Activated T-cell treated with anti-CD3 and anti-CD28 coated beads, Interleukin-2, amount 50 U/mL, for 72 hours (primary cell): ENCODE results near the gene JPT1. TPM values are rescaled to one million over a fixed set of nuclear protein-coding genes. Genes with fewer than 3 reads are reported as not detected.
"Not testable (repeated sequence)": the region's sequence is repeated elsewhere in the genome, so short reads cannot be mapped to it uniquely, and the experiment has no call there.

Experiments used
- ATAC-seq, 2 donors: fragments of 150-1000 bp; cut with Tn5 transposase; replicated peaks in 1 of 2; 2 replicates each; pipeline ENCODE4 v1.10.0; 2021; ENCODE audit warnings: moderate library complexity in 2 of 2, mild to moderate bottlenecking in 1 of 2
- DNase-seq, 2 donors: peaks; one replicate each; pipeline ENCODE4 v3.0.0; 2021 to 2022; ENCODE audit warnings: mixed read lengths in 1 of 2
- H3K27ac Mint-ChIP-seq: one replicate; pipeline ENCODE4 v1.8.0; 2022; ENCODE audit warnings: mild to moderate bottlenecking, moderate library complexity, mixed read lengths
- H3K27me3 Mint-ChIP-seq: one replicate; pipeline ENCODE4 v1.8.0; 2022; ENCODE audit warnings: low read depth, mixed read lengths
- H3K36me3 Mint-ChIP-seq, 2 donors: one replicate each; pipeline ENCODE4 v1.8.0; 2022; ENCODE audit warnings: mixed read lengths in 2 of 2, mild to moderate bottlenecking in 1 of 2; ENCODE audit not compliant: insufficient read depth in 2 of 2
- H3K4me1 Mint-ChIP-seq: one replicate; pipeline ENCODE4 v1.8.0; 2022; ENCODE audit warnings: low read depth, mixed read lengths
- H3K4me3 Mint-ChIP-seq, 2 donors: one replicate each; pipeline ENCODE4 v1.8.0; 2022; ENCODE audit warnings: mild to moderate bottlenecking in 2 of 2, mixed read lengths in 2 of 2, moderate library complexity in 2 of 2
- H3K9me3 Mint-ChIP-seq, 2 donors: one replicate each; pipeline ENCODE4 v1.8.0; 2022; ENCODE audit warnings: mixed read lengths in 2 of 2
- total RNA-seq, 2 donors: library from RNA; stranded (reverse); gene quantifications; one replicate each; pipeline ENCODE4 v1.2.3, GENCODE V29; 2022

The JPT1 gene
- total RNA-seq, 2 donors from 2014 or later: 162 to 188 TPM

GRCh38 chr17:75131278-75132017, 22.9 kb downstream of the JPT1 start, which contains the start of gene NT5C:
TSS of gene NT5C (minus strand) at chr17:75131742. CDS start at chr17:75131707, 35 bp downstream.
- Mint-ChIP-seq H3K4me3 (peak within 1 kb of the TSS; percentile 91 to 93), H3K27ac (peak within 1 kb of the TSS; percentile 93), H3K36me3 (peaks cover 0 to 5% of the 10 kb centered on the region in 2 donors), H3K9me3 (no peaks in the 10 kb centered on the region), H3K4me1 (peaks cover 26% of the 10 kb centered on the region), H3K27me3 (no peaks in the 10 kb centered on the region)
- peak; percentile 86 to 87 for DNase-seq
- peak; percentile 91 to 94 for ATAC-seq

DNA sequence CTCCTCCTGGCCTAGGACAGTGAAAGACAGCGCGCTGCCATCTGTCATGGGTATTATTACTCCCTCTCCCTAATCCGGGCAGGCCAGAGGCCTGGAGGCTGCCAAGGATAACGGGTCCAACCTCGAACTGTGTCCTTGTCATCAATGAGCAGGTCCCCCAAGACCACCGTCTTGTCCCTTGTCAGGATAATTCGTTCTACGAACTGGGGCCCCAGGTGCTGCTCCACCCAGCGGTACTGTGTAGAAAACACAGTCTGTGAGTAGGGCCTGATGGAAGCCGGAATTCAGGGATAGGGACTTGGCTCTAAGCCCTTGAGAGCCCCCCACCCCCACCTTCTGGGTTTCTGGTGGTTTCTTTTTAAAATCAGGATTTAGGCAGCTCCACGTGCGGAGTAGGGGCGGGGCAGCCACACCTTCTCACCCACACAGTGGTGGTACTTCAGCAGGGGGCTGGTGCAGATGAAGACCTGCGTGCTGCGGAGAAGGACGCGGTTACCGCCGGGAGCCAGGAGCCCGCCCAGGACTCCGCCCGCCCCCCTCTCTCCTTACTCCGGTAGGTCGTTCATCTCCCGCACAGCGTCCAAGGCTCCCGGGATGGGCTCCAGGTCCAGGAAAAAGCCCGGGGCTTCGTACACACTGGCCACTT, 23.6 kb downstream of the JPT1 start:
- Mint-ChIP-seq H3K4me1 (peaks cover 33% of the 10 kb centered on the region), H3K27me3 (no peaks in the 10 kb centered on the region), H3K36me3 (peaks cover 0 to 4% of the 10 kb centered on the region in 2 donors), H3K27ac (peak overlapping the region; percentile 93), H3K9me3 (no peaks in the 10 kb centered on the region), H3K4me3 (peak overlapping the region; percentile 91 to 93)
- DNase-seq: peak; percentile 38 to 57
- ATAC-seq: peak; percentile 50 to 55

- H3K9me3 Mint-ChIP-seq: no peaks in the 10 kb centered on the region
- H3K27ac Mint-ChIP-seq: peak overlapping the region; percentile 93
- H3K4me3 Mint-ChIP-seq: peak overlapping the region; percentile 91 to 93
- no peak for ATAC-seq
- peaks cover 0 to 4% of the 10 kb centered on the region in 2 donors for H3K36me3 Mint-ChIP-seq
- H3K27me3 Mint-ChIP-seq: no peaks in the 10 kb centered on the region
- H3K4me1 Mint-ChIP-seq: peaks cover 39% of the 10 kb centered on the region
- DNase-seq: no peak
These were observed 24.2 kb downstream of the JPT1 start for GRCh38 chr17:75130059-75130631.

GRCh38 chr17:75129576-75129975, 24.7 kb downstream of the JPT1 start:
- peaks cover 45% of the 10 kb centered on the region for H3K4me1 Mint-ChIP-seq
- ATAC-seq (no peak), DNase-seq (no peak)
- H3K36me3 Mint-ChIP-seq: peaks cover 0 to 4% of the 10 kb centered on the region in 2 donors
- H3K4me3 Mint-ChIP-seq: peak overlapping the region; percentile 40 to 91
- no peaks in the 10 kb centered on the region for H3K9me3 Mint-ChIP-seq
- no peak overlapping the region for H3K27ac Mint-ChIP-seq
- H3K27me3 Mint-ChIP-seq: no peaks in the 10 kb centered on the region

DNA sequence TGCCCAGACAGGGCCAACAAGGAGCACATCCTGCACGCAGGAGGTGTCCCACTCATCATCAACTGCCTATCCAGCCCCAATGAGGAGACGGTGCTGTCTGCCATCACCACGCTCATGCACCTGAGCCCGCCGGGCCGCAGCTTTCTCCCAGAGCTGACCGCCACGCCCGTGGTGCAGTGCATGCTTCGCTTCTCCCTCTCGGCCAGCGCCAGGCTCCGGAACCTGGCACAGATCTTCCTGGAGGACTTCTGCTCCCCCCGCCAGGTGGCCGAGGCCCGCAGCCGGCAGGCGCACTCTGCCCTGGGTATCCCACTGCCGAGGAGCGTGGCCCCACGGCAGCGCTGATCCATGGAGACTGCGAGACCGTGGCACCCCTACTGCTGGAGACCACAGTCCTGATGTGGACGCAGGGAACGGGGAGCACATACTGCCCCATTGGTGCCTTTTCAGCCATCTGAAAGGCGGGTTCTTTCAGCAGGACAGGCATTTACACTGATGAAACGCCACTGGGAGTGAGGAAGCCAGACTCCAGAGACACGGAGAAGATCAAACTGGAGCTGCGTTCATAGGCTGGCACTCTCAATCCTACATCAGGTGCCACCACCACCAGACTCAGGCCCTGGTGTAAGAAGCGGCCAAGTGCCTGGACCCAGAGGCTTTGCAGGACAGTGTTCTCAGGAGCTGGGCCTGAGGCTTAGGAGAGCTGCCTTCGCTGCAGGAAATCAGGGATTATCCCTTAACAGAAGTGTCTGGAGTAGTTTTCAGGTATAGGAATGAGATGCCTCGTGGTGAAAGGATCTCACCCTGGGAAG, 25.4 kb downstream of the JPT1 start:
- Mint-ChIP-seq H3K4me3 (peak overlapping the region; percentile 40 to 91), H3K9me3 (no peaks in the 10 kb centered on the region), H3K27me3 (no peaks in the 10 kb centered on the region), H3K27ac (no peak overlapping the region), H3K36me3 (peaks cover 0 to 4% of the 10 kb centered on the region in 2 donors), H3K4me1 (peaks cover 52% of the 10 kb centered on the region)
- DNase-seq (no peak), ATAC-seq (no peak)

DNA sequence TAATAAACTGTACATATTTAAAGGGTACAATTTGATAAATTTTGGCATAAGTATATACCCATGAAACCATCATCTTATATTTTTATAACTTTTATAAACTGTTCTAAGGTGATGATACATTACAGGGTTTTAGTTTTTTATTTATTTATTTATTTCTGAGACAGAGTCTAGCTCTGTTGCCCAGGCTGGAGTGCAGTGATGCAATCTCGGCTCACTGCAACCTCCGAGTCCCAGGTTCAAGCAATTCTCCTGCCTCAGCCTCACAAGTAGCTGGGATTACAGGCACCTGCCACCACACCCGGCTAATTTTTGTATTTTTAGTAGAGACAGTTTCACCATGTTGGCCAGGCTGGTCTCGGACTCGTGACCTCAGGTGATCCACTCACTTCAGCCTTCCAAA, 26.4 kb downstream of the JPT1 start:
- H3K9me3 Mint-ChIP-seq, ATAC-seq, H3K36me3 Mint-ChIP-seq, H3K4me3 Mint-ChIP-seq, H3K27me3 Mint-ChIP-seq, DNase-seq, H3K27ac Mint-ChIP-seq: not testable (repeated sequence)
- peaks cover 54% of the 10 kb centered on the region for H3K4me1 Mint-ChIP-seq

DNA sequence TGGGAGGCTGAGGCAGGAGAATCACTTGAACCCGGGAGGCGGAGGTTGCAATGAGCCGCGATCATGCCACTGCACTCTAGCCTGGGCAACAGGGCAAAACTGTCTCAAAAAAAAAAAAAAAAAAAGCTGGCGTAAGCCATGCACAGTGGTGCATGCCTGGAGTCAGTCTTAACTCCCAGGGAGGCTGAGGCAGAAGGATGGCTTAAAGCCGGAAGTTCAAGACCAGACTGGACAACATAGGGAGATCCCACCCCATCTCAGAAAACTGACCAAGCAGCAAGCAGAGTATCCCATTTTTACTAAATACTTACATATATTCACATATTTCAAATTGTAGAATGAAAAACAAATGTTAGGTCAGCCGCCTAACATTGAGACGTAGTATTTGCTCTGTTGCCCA, 27.4 kb downstream of the JPT1 start:
- no peaks in the 10 kb centered on the region for H3K27me3 Mint-ChIP-seq
- H3K36me3 Mint-ChIP-seq: peaks cover 0 to 4% of the 10 kb centered on the region in 2 donors
- no peaks in the 10 kb centered on the region for H3K9me3 Mint-ChIP-seq
- H3K4me1 Mint-ChIP-seq: peaks cover 45% of the 10 kb centered on the region
- H3K27ac Mint-ChIP-seq: no peak overlapping the region
- H3K4me3 Mint-ChIP-seq: no peak overlapping the region
- no peak for ATAC-seq
- no peak for DNase-seq

DNA sequence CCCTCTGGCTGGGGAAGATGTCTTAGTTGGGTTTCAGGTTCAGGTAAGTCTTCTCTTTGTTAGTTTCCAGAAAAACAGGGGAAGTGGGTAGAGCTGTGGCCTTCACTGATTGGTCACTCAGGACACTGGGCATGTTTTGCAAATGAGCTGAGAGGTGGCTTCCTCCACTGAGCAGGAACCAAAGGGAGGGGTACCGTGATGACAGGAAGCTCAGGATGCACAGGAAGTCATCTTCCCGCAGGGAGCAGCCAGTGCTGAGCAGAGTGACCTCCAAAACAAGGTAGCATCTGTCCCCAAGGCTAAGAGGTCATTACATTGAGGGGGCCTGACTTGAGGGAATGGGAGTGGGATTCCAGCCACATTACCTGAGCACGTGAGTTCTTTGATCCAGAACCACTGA, 28.3 kb downstream of the JPT1 start:
- H3K27ac Mint-ChIP-seq: peak overlapping the region; percentile 30

GRCh38 chr17:75124819-75125162, 29.5 kb downstream of the JPT1 start:
- no peak for DNase-seq

More for the DNA sequence above, 28.3 kb downstream of the JPT1 start:
- H3K27me3 Mint-ChIP-seq: no peaks in the 10 kb centered on the region
- no peak for DNase-seq
- H3K4me1 Mint-ChIP-seq: peaks cover 45% of the 10 kb centered on the region
- peaks cover 0 to 4% of the 10 kb centered on the region in 2 donors for H3K36me3 Mint-ChIP-seq
- no peaks in the 10 kb centered on the region for H3K9me3 Mint-ChIP-seq
- no peak overlapping the region for H3K4me3 Mint-ChIP-seq
- ATAC-seq: no peak

DNA sequence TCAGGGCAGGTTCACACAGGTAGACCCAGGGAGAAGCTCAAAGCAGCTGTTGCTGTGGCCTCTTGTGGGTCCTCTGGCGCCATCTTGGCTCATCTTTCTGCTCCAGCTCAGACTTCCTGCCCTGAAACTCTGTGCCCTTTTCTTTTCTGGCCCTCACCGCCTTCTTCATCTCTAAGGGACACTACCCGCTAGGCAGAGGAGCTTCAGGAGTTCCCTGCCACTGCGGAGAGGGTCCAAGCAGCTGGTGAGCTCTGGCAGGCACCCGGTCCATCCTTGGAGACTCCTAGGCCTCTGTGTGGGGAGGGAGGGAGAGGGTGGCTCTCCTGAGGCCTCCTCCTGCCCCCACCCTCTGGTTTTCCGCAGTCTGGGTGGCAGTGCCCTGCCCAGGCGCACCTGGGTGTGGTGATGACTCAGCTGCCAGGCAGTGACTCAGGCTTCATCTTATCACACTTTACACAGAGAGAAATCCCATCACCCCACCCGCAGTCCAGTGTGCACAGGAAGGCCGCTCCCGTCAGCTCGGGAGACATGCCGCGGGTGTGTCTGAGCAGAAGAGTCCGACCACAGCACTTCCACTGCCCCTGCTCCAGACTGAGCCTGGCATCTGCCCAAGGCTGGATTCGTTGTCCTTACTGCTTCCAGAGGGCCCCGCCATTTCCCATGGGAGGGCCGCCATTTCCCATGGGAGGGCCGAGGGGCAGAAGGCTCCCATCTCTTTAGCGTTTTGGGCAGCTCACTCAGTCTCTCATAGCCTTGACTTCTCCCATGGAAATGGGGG, 30.1 kb downstream of the JPT1 start:
- Mint-ChIP-seq H3K27me3 (no peaks in the 10 kb centered on the region), H3K36me3 (peaks cover 0 to 2% of the 10 kb centered on the region in 2 donors), H3K27ac (peak overlapping the region; percentile 81), H3K9me3 (no peaks in the 10 kb centered on the region), H3K4me1 (peaks cover 31% of the 10 kb centered on the region), H3K4me3 (peak overlapping the region; percentile 37 to 71)
- DNase-seq: peak; percentile 61 to 77
- ATAC-seq: peak; percentile 95 to 97

More at GRCh38 chr17:75124819-75125162, 29.5 kb downstream of the JPT1 start:
- peak in 1 of 2 donors; percentile 10 for ATAC-seq
- Mint-ChIP-seq H3K27ac (peak overlapping the region; percentile 81), H3K9me3 (no peaks in the 10 kb centered on the region), H3K4me3 (peak overlapping the region; percentile 37 to 71), H3K27me3 (no peaks in the 10 kb centered on the region), H3K36me3 (peaks cover 0 to 5% of the 10 kb centered on the region in 2 donors), H3K4me1 (peaks cover 37% of the 10 kb centered on the region)

DNA sequence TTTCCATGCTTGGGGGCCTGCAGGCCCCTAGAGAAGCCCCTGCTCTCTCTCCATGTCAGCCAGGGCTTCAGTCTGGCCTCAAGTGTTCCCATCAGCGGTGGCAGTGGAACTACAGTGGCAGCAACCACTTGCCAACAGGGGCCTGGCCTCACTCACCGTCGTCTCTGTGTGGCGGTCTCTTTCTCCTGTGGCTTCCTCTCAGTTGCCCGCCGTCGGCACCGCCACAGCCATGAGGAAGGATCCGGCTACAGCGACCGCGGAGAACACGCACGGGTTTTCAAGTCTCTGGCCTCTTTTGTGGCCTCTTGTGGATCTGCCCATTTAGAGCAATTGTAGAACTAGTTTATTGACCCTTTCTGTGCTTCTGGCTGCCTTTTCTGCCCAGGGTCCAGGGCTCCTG, 36.0 kb downstream of the JPT1 start:
- Mint-ChIP-seq H3K4me1 (peaks cover 17% of the 10 kb centered on the region), H3K4me3 (no peak overlapping the region), H3K27ac (no peak overlapping the region), H3K27me3 (no peaks in the 10 kb centered on the region), H3K36me3 (peaks cover 0 to 5% of the 10 kb centered on the region in 2 donors), H3K9me3 (no peaks in the 10 kb centered on the region)
- DNase-seq (no peak), ATAC-seq (no peak)

DNA sequence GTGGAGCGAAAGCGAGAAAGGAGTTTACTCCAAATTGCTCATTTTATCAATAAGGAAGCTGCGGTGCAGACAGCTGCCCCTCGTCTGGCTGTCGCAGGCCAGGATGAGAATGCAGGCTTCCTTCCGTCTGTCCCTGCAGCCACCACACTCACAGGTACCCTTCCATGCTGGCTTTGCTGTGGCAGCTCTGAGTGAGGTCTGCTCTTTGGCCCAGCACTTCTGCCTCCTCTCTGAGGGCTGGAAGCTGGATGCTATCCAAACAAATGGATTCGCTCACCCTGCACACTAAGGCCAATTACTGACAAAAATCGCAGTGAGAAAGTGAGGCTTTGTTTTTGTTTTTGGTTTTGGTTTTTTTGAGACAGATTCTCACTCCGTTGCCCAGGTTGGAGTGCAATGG, 37.6 kb downstream of the JPT1 start:
- peaks cover 26% of the 10 kb centered on the region for H3K4me1 Mint-ChIP-seq
- no peak for DNase-seq
- H3K4me3 Mint-ChIP-seq: no peak overlapping the region
- peaks cover 1 to 8% of the 10 kb centered on the region in 2 donors for H3K36me3 Mint-ChIP-seq
- no peak overlapping the region for H3K27ac Mint-ChIP-seq
- no peaks in the 10 kb centered on the region for H3K27me3 Mint-ChIP-seq
- H3K9me3 Mint-ChIP-seq: no peaks in the 10 kb centered on the region
- ATAC-seq: no peak
